Right lobe of liver (tissue), 4 donors: Measurements from ENCODE around the gene MBD3L2.

Source experiments
- CTCF ChIP-seq, 4 donors: fragments of 200-600 bp in 3 of 4; fragments of 450-650 bp in 1 of 4; IDR thresholded peaks; one replicate each; pipeline versions ENCODE4 v1.5.1 to v1.8.0; 2016 to 2022; ENCODE audit warnings: antibody characterized with exemption in 4 of 4, mild to moderate bottlenecking in 2 of 4
- POLR2A ChIP-seq: fragments of 450-650 bp; IDR thresholded peaks from one replicate; pipeline ENCODE4 v1.6.1; 2017; ENCODE audit warnings: antibody characterized with exemption, mild to moderate bottlenecking
- donor health status: DM: no; HTN: no; CAD: no.
- donor health status: DM: no; HTN: no; CAD: no.
- donor health status: DM: no; HTN: yes; CAD: no.

DNA sequence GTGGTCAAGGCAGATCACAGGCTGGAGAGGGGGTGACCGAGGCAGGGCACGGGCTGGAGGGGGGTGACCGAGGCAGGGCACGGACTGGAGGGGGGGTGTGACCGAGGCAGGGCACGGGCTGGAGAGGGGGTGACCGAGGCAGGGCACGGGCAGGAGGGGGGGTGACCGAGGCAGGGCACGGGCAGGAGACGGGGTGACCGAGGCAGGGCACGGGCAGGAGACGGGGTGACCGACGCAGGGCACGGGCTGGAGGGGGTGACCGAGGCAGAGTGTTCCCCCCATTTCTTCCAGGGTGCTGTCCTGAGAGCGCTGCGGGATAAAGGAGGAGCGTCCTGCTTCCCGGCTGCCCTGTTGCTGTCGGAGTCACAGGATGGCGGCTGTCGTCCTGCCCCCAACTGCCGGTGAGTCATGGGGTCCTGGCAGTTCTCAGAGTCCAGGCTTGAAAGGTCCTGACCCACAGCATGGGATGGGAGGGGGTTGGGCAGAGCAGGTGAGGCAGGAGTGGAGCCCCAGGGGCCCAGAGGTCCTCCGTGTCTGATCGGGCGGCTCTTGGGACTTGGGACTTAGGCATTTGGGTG is 25.7 kb downstream of the MBD3L2 start:
- TF ChIP-seq CTCF (IDR thresholded peaks at IDR 0.05) (no peak), POLR2A (no peak)
